Upper lobe of left lung (tissue), 4 donors: ENCODE measurements around the gene ACVR1B.

Experiments
- CTCF ChIP-seq, 6 experiments: fragments of 450-650 bp in 4 of 6; fragments of 200-600 bp in 2 of 6; sonication (generic) in 2 of 6; IDR thresholded peaks; one replicate each; pipeline ENCODE4 v1.5.1; 2016 to 2019; ENCODE audit warnings: antibody characterized with exemption in 6 of 6
- EP300 ChIP-seq, 4 donors: sonication (generic); formaldehyde crosslinking; IDR thresholded peaks; one replicate each; pipeline ENCODE4 v1.5.1; 2017; ENCODE audit warnings: antibody characterized with exemption in 4 of 4, control low read depth in 2 of 4
- POLR2A ChIP-seq, 4 donors: fragments of 450-650 bp; IDR thresholded peaks; one replicate each; pipeline ENCODE4 v1.5.1; 2016 to 2017; ENCODE audit warnings: antibody characterized with exemption in 4 of 4, mild to moderate bottlenecking in 2 of 4
- POLR2AphosphoS5 ChIP-seq, 2 donors: sonication (generic); formaldehyde crosslinking; IDR thresholded peaks; one replicate each; pipeline ENCODE4 v1.5.1; 2017; ENCODE audit warnings: antibody characterized with exemption in 2 of 2

- no peak for TF ChIP-seq CTCF (IDR thresholded peaks at IDR 0.05)
- no peak for TF ChIP-seq POLR2AphosphoS5 (IDR thresholded peaks at IDR 0.05)
- TF ChIP-seq EP300 (IDR thresholded peaks at IDR 0.05) = no peak
- TF ChIP-seq POLR2A (IDR thresholded peaks at IDR 0.05) = no peak
Measured at GRCh38 chr12:51959211-51959610, 7.7 kb downstream of the ACVR1B start.
